CD4-positive, alpha-beta T cell treated with Interleukin-6 for 4 hours (primary cell): ENCODE results near the gene VPS37C.

Experiments
- DNase-seq: peaks from one replicate; pipeline ENCODE4 v3.0.0-alpha.2; 2020; ENCODE audit warnings: mixed read lengths

The VPS37C gene

GRCh38 chr11:61092280-61092766 lies 68.9 kb downstream of the VPS37C start:
- DNase-seq, result peak; percentile 35

- peak; percentile 58 for DNase-seq
These were observed 69.6 kb downstream of the VPS37C start for GRCh38 chr11:61091373-61092279.

- DNase-seq, result no peak
These were observed 70.2 kb downstream of the VPS37C start for GRCh38 chr11:61090982-61091372.

- DNase-seq, result no peak
These were observed 70.7 kb downstream of the VPS37C start for GRCh38 chr11:61090521-61090920.

- no peak for DNase-seq
These were observed 71.3 kb downstream of the VPS37C start for GRCh38 chr11:61089806-61090491.

GRCh38 chr11:61087426-61088119 lies 73.7 kb downstream of the VPS37C start:
- no peak for DNase-seq

GRCh38 chr11:61083601-61084147 lies 77.6 kb downstream of the VPS37C start:
- peak; percentile 77 for DNase-seq

GRCh38 chr11:61082931-61083531 lies 78.2 kb downstream of the VPS37C start:
- peak; percentile 63 for DNase-seq

GRCh38 chr11:61082062-61082870 lies 79.0 kb downstream of the VPS37C start:
- no peak for DNase-seq

- DNase-seq, result peak; percentile 51
These were observed 80.1 kb downstream of the VPS37C start for GRCh38 chr11:61080986-61081590.

- DNase-seq, result peak; percentile 76
These were observed 80.7 kb downstream of the VPS37C start for GRCh38 chr11:61080526-61080925.
